Mesenchymal stem cell (in vitro differentiated cells and primary cell): ENCODE measurements around the gene PRTN3.
"Not testable (repeated sequence)": the region's sequence is repeated elsewhere in the genome, so short reads cannot be mapped to it uniquely, and the experiment has no call there.

Experiments
- DNase-seq: peaks from one replicate; pipeline ENCODE4 v3.0.0-alpha.2; 2013
- H2AFZ ChIP-seq: one replicate; pipeline ENCODE4 v1.6.1; 2013; ENCODE audit warnings: low read depth, mild to moderate bottlenecking, control low read depth, inconsistent platforms, low read length, moderate library complexity
- H2AK5ac ChIP-seq: 2 replicates; pipeline ENCODE4 v1.6.1; 2013; ENCODE audit warnings: low read length, moderate library complexity, mild to moderate bottlenecking, inconsistent platforms; ENCODE audit not compliant: severe bottlenecking
- H2BK120ac ChIP-seq: one replicate; pipeline ENCODE4 v1.6.1; 2013; ENCODE audit warnings: low read depth, mild to moderate bottlenecking, inconsistent platforms, low read length, moderate library complexity
- H2BK12ac ChIP-seq, 2 experiments: one replicate each; pipeline ENCODE4 v1.6.1; 2013; ENCODE audit warnings: inconsistent platforms in 2 of 2, low read length in 2 of 2, mild to moderate bottlenecking in 2 of 2, moderate library complexity in 2 of 2, control low read depth in 1 of 2
- H2BK15ac ChIP-seq: one replicate; pipeline ENCODE4 v1.6.1; 2013; ENCODE audit warnings: mild to moderate bottlenecking, low read depth, inconsistent platforms; ENCODE audit not compliant: poor library complexity, severe bottlenecking
- H2BK5ac ChIP-seq: 2 replicates; pipeline ENCODE4 v1.6.1; 2013; ENCODE audit warnings: low read depth, mild to moderate bottlenecking, low read length, control low read depth, inconsistent platforms; ENCODE audit not compliant: poor library complexity, severe bottlenecking
- H3K14ac ChIP-seq, 2 experiments: one replicate each; pipeline ENCODE4 v1.6.1; 2013; ENCODE audit warnings: inconsistent platforms in 2 of 2, low read length in 2 of 2, control low read depth in 1 of 2, mild to moderate bottlenecking in 1 of 2, moderate library complexity in 1 of 2
- H3K18ac ChIP-seq, 2 experiments: one replicate each; pipeline ENCODE4 v1.6.1; 2013; ENCODE audit warnings: inconsistent platforms in 2 of 2, low read length in 2 of 2, control low read depth in 1 of 2, low read depth in 1 of 2, mild to moderate bottlenecking in 1 of 2
- H3K23ac ChIP-seq, 2 experiments: one replicate each; pipeline ENCODE4 v1.6.1; 2013; ENCODE audit warnings: inconsistent platforms in 2 of 2, low read length in 2 of 2, mild to moderate bottlenecking in 2 of 2, moderate library complexity in 2 of 2, control low read depth in 1 of 2
- H3K27ac ChIP-seq: 2 replicates; pipeline ENCODE4 v1.5.1; 2013; ENCODE audit warnings: mild to moderate bottlenecking, moderate library complexity, low read length, control low read depth, inconsistent platforms; ENCODE audit not compliant: poor library complexity, severe bottlenecking
- H3K27me3 ChIP-seq, 2 experiments: 2 replicates each; pipeline versions ENCODE4 v1.6.1 to v1.7.0; 2013; ENCODE audit warnings: low read length in 2 of 2, mild to moderate bottlenecking in 2 of 2, moderate library complexity in 2 of 2, control low read depth in 1 of 2, inconsistent platforms in 1 of 2; ENCODE audit not compliant: control insufficient read depth in 1 of 2, insufficient read depth in 1 of 2
- H3K36me3 ChIP-seq, 2 experiments: 2 replicates each; pipeline versions ENCODE4 v1.6.1 to v1.7.0; 2013; ENCODE audit warnings: low read length in 2 of 2, control low read depth in 1 of 2, inconsistent platforms in 1 of 2, low read depth in 1 of 2, mild to moderate bottlenecking in 1 of 2; ENCODE audit not compliant: insufficient read depth in 2 of 2, control insufficient read depth in 1 of 2
- H3K4ac ChIP-seq, 2 experiments: one replicate each; pipeline ENCODE4 v1.6.1; 2013; ENCODE audit warnings: inconsistent platforms in 2 of 2, low read length in 2 of 2, mild to moderate bottlenecking in 2 of 2, moderate library complexity in 2 of 2, control low read depth in 1 of 2, low read depth in 1 of 2
- H3K4me1 ChIP-seq: 2 replicates; pipeline ENCODE4 v1.6.1; 2013; ENCODE audit warnings: low read depth, low read length, control low read depth; ENCODE audit not compliant: control insufficient read depth, insufficient read depth
- H3K4me2 ChIP-seq: 2 replicates; pipeline ENCODE4 v1.6.1; 2013; ENCODE audit warnings: low read length, mild to moderate bottlenecking, inconsistent platforms; ENCODE audit not compliant: poor library complexity, severe bottlenecking
- H3K4me3 ChIP-seq, 2 experiments: 2 replicates each; pipeline versions ENCODE4 v1.5.1 to v1.7.0; 2013; ENCODE audit warnings: low read length in 2 of 2, mild to moderate bottlenecking in 2 of 2, control low read depth in 1 of 2, low read depth in 1 of 2; ENCODE audit not compliant: insufficient read depth in 1 of 2
- H3K79me1 ChIP-seq: replicated peaks from 2 replicates; pipeline ENCODE4 v1.6.1; 2013; ENCODE audit warnings: mild to moderate bottlenecking, control low read depth, low read length, inconsistent platforms; ENCODE audit not compliant: poor library complexity, severe bottlenecking
- H3K9ac ChIP-seq: 2 replicates; pipeline ENCODE4 v1.7.0; 2013; ENCODE audit warnings: mild to moderate bottlenecking, low read length, moderate library complexity
- H3K9me3 ChIP-seq: 2 replicates; pipeline ENCODE4 v1.7.0; 2013; ENCODE audit warnings: mild to moderate bottlenecking, low read length; ENCODE audit not compliant: control insufficient read depth
- H4K8ac ChIP-seq: one replicate; pipeline ENCODE4 v1.6.1; 2013; ENCODE audit warnings: inconsistent platforms, mild to moderate bottlenecking, low read length, moderate library complexity
- H4K91ac ChIP-seq: one replicate; pipeline ENCODE4 v1.6.1; 2013; ENCODE audit warnings: mild to moderate bottlenecking, low read length, inconsistent platforms
- WGBS: methylation state at CpG from one replicate; pipeline ENCODE4 v1.1.7; 2013; ENCODE audit warnings: mixed read lengths; 5-methylcytosine and 5-hydroxymethylcytosine counted together

The PRTN3 gene

GRCh38 chr19:842802-843179 lies 2.0 kb downstream of the PRTN3 start:
- H2BK15ac ChIP-seq, H3K18ac ChIP-seq, H2AFZ ChIP-seq, H2BK5ac ChIP-seq, H3K4me3 ChIP-seq, H3K9me3 ChIP-seq, H2BK12ac ChIP-seq, H3K36me3 ChIP-seq, H3K23ac ChIP-seq, H3K27ac ChIP-seq, H3K79me1 ChIP-seq, H2BK120ac ChIP-seq, H3K4me2 ChIP-seq, H3K9ac ChIP-seq, H3K4ac ChIP-seq, DNase-seq, H4K91ac ChIP-seq, H3K14ac ChIP-seq, H4K8ac ChIP-seq, H2AK5ac ChIP-seq: not testable (repeated sequence)
- Histone ChIP-seq H3K27me3 (peaks cover 29 to 68% of the 10 kb centered on the region in 2 experiments), H3K4me1 (peaks cover 15% of the 10 kb centered on the region)
- 85% methylated on average over 4 of the region's 7 CpGs for WGBS

GRCh38 chr19:843180-843835 lies 2.5 kb downstream of the PRTN3 start:
- H3K18ac ChIP-seq = no peak overlapping the region
- H3K4me3 ChIP-seq = peak overlapping the region in 1 of 2 experiments; percentile 39
- no peak overlapping the region for H3K9ac ChIP-seq
- no peak overlapping the region for H2BK12ac ChIP-seq
- H3K9me3 ChIP-seq = no peaks in the 10 kb centered on the region
- no peak overlapping the region for H3K27ac ChIP-seq
- H3K4ac ChIP-seq = no peak overlapping the region
- H3K36me3 ChIP-seq = peaks cover 0 to 6% of the 10 kb centered on the region in 2 experiments
- DNase-seq = no peak
- no peak overlapping the region for H2BK15ac ChIP-seq
- WGBS = 11% methylated on average over 45 of the region's 46 CpGs
- H4K8ac ChIP-seq = no peak overlapping the region
- peak overlapping the region; percentile 19 for H2BK120ac ChIP-seq
- H3K4me2 ChIP-seq = peak overlapping the region; percentile 53
- H3K4me1 ChIP-seq = peaks cover 15% of the 10 kb centered on the region
- no peak overlapping the region for H3K23ac ChIP-seq
- peaks cover 34 to 73% of the 10 kb centered on the region in 2 experiments for H3K27me3 ChIP-seq
- H4K91ac ChIP-seq = no peak overlapping the region
- no peak overlapping the region for H2AFZ ChIP-seq
- no peak overlapping the region for H2BK5ac ChIP-seq
- H2AK5ac ChIP-seq = no peak overlapping the region
- H3K79me1 ChIP-seq = no peaks in the 10 kb centered on the region
- peak overlapping the region in 1 of 2 experiments; percentile 1 for H3K14ac ChIP-seq

- H2BK120ac ChIP-seq = no peak overlapping the region
- H3K9ac ChIP-seq = no peak overlapping the region
- H3K18ac ChIP-seq = no peak overlapping the region
- H2BK5ac ChIP-seq = no peak overlapping the region
- H3K79me1 ChIP-seq = no peaks in the 10 kb centered on the region
- peaks cover 35 to 73% of the 10 kb centered on the region in 2 experiments for H3K27me3 ChIP-seq
- H3K27ac ChIP-seq = no peak overlapping the region
- H4K91ac ChIP-seq = peak overlapping the region; percentile 27
- H3K9me3 ChIP-seq = no peaks in the 10 kb centered on the region
- H4K8ac ChIP-seq = no peak overlapping the region
- no peak overlapping the region for H2BK15ac ChIP-seq
- peaks cover 0 to 6% of the 10 kb centered on the region in 2 experiments for H3K36me3 ChIP-seq
- peak overlapping the region; percentile 53 for H3K4me2 ChIP-seq
- no peak for DNase-seq
- H2AK5ac ChIP-seq = no peak overlapping the region
- peak overlapping the region in 1 of 2 experiments; percentile 39 for H3K4me3 ChIP-seq
- H3K4me1 ChIP-seq = peaks cover 15% of the 10 kb centered on the region
- no peak overlapping the region for H3K4ac ChIP-seq
- no peak overlapping the region for H3K23ac ChIP-seq
- H2AFZ ChIP-seq = no peak overlapping the region
- H3K14ac ChIP-seq = peak overlapping the region in 1 of 2 experiments; percentile 76
- peak overlapping the region in 1 of 2 experiments; percentile 6 for H2BK12ac ChIP-seq
- WGBS = 23% methylated on average over 52 of the region's 70 CpGs
Observed at GRCh38 chr19:843836-844545, 3.2 kb downstream of the PRTN3 start.

GRCh38 chr19:844546-844971 lies 3.8 kb downstream of the PRTN3 start:
- Histone ChIP-seq H3K79me1 (no peaks in the 10 kb centered on the region), H3K27me3 (peaks cover 35 to 67% of the 10 kb centered on the region in 2 experiments), H3K27ac (no peak overlapping the region), H2AFZ (no peak overlapping the region), H3K23ac (no peak overlapping the region), H4K8ac (no peak overlapping the region), H3K9ac (no peak overlapping the region), H2BK15ac (no peak overlapping the region), H2AK5ac (no peak overlapping the region), H2BK12ac (no peak overlapping the region), H3K4ac (no peak overlapping the region), H3K4me1 (peaks cover 15% of the 10 kb centered on the region), H3K9me3 (no peaks in the 10 kb centered on the region), H3K4me3 (no peak overlapping the region), H3K4me2 (no peak overlapping the region), H2BK120ac (no peak overlapping the region), H4K91ac (no peak overlapping the region), H2BK5ac (no peak overlapping the region), H3K18ac (no peak overlapping the region), H3K36me3 (peaks cover 0 to 6% of the 10 kb centered on the region in 2 experiments), H3K14ac (no peak overlapping the region)
- 66% methylated on average over 9 of the region's 11 CpGs for WGBS
- no peak for DNase-seq
